ENCODE results near the gene BMX. TPM values are rescaled to one million over a fixed set of nuclear protein-coding genes. Genes with fewer than 3 reads are reported as not detected.

BMX gene
- total and polyA plus RNA-seq, 10 of the 15 experiments (the other 5 are each of a cell fraction or from before 2014, with no cell fraction given): not detected

DNA sequence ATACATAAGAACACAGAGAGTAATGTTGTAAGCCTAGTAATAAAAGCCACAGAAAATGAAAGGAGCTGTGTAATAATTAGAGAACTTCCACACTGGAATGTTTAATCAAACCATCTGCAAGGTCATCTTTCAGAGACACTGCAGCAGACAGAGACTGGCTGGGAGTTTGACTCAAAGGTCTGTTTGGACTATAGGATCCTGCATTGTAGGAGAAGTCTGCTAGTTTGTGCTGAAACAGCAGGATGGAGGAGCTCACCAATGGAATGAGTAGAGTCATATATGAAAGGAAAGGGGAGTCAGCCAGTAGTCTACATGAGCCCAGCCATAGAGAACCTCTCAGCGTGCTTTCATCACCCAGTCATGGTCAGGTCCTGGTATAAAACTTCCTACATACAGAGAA, 104.6 kb downstream of the BMX start (continued):
- TF ChIP-seq ZNF207 (IDR thresholded peaks at IDR 0.05; ENCODE audit: borderline replicate concordance) (no peak), POLR2AphosphoS5 (IDR thresholded peaks at IDR 0.05; ENCODE audit: low read length) (no peak), SMC3 (IDR thresholded peaks at IDR 0.05; ENCODE audit: borderline replicate concordance, low read length) (no peak)
- TF ChIP-seq, protein P1, sequence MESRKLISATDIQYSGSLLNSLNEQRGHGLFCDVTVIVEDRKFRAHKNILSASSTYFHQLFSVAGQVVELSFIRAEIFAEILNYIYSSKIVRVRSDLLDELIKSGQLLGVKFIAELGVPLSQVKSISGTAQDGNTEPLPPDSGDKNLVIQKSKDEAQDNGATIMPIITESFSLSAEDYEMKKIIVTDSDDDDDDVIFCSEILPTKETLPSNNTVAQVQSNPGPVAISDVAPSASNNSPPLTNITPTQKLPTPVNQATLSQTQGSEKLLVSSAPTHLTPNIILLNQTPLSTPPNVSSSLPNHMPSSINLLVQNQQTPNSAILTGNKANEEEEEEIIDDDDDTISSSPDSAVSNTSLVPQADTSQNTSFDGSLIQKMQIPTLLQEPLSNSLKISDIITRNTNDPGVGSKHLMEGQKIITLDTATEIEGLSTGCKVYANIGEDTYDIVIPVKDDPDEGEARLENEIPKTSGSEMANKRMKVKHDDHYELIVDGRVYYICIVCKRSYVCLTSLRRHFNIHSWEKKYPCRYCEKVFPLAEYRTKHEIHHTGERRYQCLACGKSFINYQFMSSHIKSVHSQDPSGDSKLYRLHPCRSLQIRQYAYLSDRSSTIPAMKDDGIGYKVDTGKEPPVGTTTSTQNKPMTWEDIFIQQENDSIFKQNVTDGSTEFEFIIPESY (IDR thresholded peaks at IDR 0.05): no peak

Other genes with a start within 250 kb of the BMX start
Only the 7 nearest of the 8 such genes appear.
- gene ASB9, start 230.7 kb upstream of the BMX start, total RNA-seq (2014; rRNA removed): 0.51 and 0.87 TPM in 2 replicates
- 0.41 and 0.45 TPM in 2 replicates for gene ASB9, start 230.7 kb upstream of the BMX start, total RNA-seq (2014; rRNA removed; fragmentation: Illumina TruSeq; extraction: Trizol)
- gene ASB9, start 230.7 kb upstream of the BMX start, total RNA-seq (2021): 0.31 and 0.35 TPM in 2 replicates
- gene ASB9, start 230.7 kb upstream of the BMX start, polyA plus RNA-seq (2011; rRNA removed): 3.3 and 3.5 TPM in 2 replicates
- gene ASB9, start 230.7 kb upstream of the BMX start, polyA plus RNA-seq (2014; fragmentation: Illumina TruSeq; extraction: Trizol): 0.31 and 1.2 TPM in 2 replicates
- 1 to 10 TPM in 1 of 2 experiments, under 1 TPM in 1; 0.91 to 1.1 TPM for gene ASB9, start 230.7 kb upstream of the BMX start, polyA plus RNA-seq (2014; fragmentation: Nextera tagmentation; extraction: Ambion mirVana)
- 0.56 and 0.77 TPM in 2 replicates for gene ASB9, start 230.7 kb upstream of the BMX start, polyA plus RNA-seq (2014; rRNA removed)
- gene ASB9, start 230.7 kb upstream of the BMX start, polyA plus RNA-seq (2016; fragmentation: Nextera tagmentation; extraction: Ambion mirVana): 1 to 10 TPM; 1.1 to 1.4 TPM
- not detected in 2 replicates for gene ASB11, start 185.2 kb upstream of the BMX start, total RNA-seq (2014; rRNA removed)
- not detected in 2 replicates for gene ASB11, start 185.2 kb upstream of the BMX start, total RNA-seq (2014; rRNA removed; fragmentation: Illumina TruSeq; extraction: Trizol)
- not detected in 2 replicates for gene ASB11, start 185.2 kb upstream of the BMX start, total RNA-seq (2021)
- gene ASB11, start 185.2 kb upstream of the BMX start, polyA plus RNA-seq (2011; rRNA removed): not detected in 2 replicates
- not detected in 2 replicates for gene ASB11, start 185.2 kb upstream of the BMX start, polyA plus RNA-seq (2014; fragmentation: Illumina TruSeq; extraction: Trizol)
- not detected for gene ASB11, start 185.2 kb upstream of the BMX start, polyA plus RNA-seq (2014; fragmentation: Nextera tagmentation; extraction: Ambion mirVana)
- not detected in 2 replicates for gene ASB11, start 185.2 kb upstream of the BMX start, polyA plus RNA-seq (2014; rRNA removed)
- gene ASB11, start 185.2 kb upstream of the BMX start, polyA plus RNA-seq (2016; fragmentation: Nextera tagmentation; extraction: Ambion mirVana): not detected
- gene PIGA, start 165.3 kb upstream of the BMX start, total RNA-seq (2014; rRNA removed): 11.1 and 15.4 TPM in 2 replicates
- 14.0 and 14.9 TPM in 2 replicates for gene PIGA, start 165.3 kb upstream of the BMX start, total RNA-seq (2014; rRNA removed; fragmentation: Illumina TruSeq; extraction: Trizol)
- gene PIGA, start 165.3 kb upstream of the BMX start, total RNA-seq (2021): 12.2 and 15.3 TPM in 2 replicates
- gene PIGA, start 165.3 kb upstream of the BMX start, polyA plus RNA-seq (2011; rRNA removed): 24.1 and 29.7 TPM in 2 replicates
- 12.0 and 15.9 TPM in 2 replicates for gene PIGA, start 165.3 kb upstream of the BMX start, polyA plus RNA-seq (2014; fragmentation: Illumina TruSeq; extraction: Trizol)
- 1 to 10 TPM; 4.9 to 6.8 TPM for gene PIGA, start 165.3 kb upstream of the BMX start, polyA plus RNA-seq (2014; fragmentation: Nextera tagmentation; extraction: Ambion mirVana)
- 5.7 and 7.5 TPM in 2 replicates for gene PIGA, start 165.3 kb upstream of the BMX start, polyA plus RNA-seq (2014; rRNA removed)
- 10 to 100 TPM in 1 of 2 experiments, 1 to 10 TPM in 1; 9.4 to 11.0 TPM for gene PIGA, start 165.3 kb upstream of the BMX start, polyA plus RNA-seq (2016; fragmentation: Nextera tagmentation; extraction: Ambion mirVana)
- gene VEGFD, start 116.4 kb upstream of the BMX start, total RNA-seq (2014; rRNA removed): not detected in 2 replicates
- gene VEGFD, start 116.4 kb upstream of the BMX start, total RNA-seq (2014; rRNA removed; fragmentation: Illumina TruSeq; extraction: Trizol): not detected in 2 replicates
- not detected in 2 replicates for gene VEGFD, start 116.4 kb upstream of the BMX start, total RNA-seq (2021)
- 0.14 and 0.15 TPM in 2 replicates for gene VEGFD, start 116.4 kb upstream of the BMX start, polyA plus RNA-seq (2011; rRNA removed)
- not detected in 2 replicates for gene VEGFD, start 116.4 kb upstream of the BMX start, polyA plus RNA-seq (2014; fragmentation: Illumina TruSeq; extraction: Trizol)
- not detected for gene VEGFD, start 116.4 kb upstream of the BMX start, polyA plus RNA-seq (2014; fragmentation: Nextera tagmentation; extraction: Ambion mirVana)
- gene VEGFD, start 116.4 kb upstream of the BMX start, polyA plus RNA-seq (2014; rRNA removed): not detected in 2 replicates
- not detected for gene VEGFD, start 116.4 kb upstream of the BMX start, polyA plus RNA-seq (2016; fragmentation: Nextera tagmentation; extraction: Ambion mirVana)
- gene PIR, start 7.5 kb upstream of the BMX start, total RNA-seq (2014; rRNA removed): 3.8 and 5.3 TPM in 2 replicates
- 5.3 and 6.3 TPM in 2 replicates for gene PIR, start 7.5 kb upstream of the BMX start, total RNA-seq (2014; rRNA removed; fragmentation: Illumina TruSeq; extraction: Trizol)
- 4.1 and 5.0 TPM in 2 replicates for gene PIR, start 7.5 kb upstream of the BMX start, total RNA-seq (2021)
- gene PIR, start 7.5 kb upstream of the BMX start, polyA plus RNA-seq (2011; rRNA removed): 16.5 and 25.2 TPM in 2 replicates
- 6.6 and 7.3 TPM in 2 replicates for gene PIR, start 7.5 kb upstream of the BMX start, polyA plus RNA-seq (2014; fragmentation: Illumina TruSeq; extraction: Trizol)
- 10 to 100 TPM; 10.4 to 10.9 TPM for gene PIR, start 7.5 kb upstream of the BMX start, polyA plus RNA-seq (2014; fragmentation: Nextera tagmentation; extraction: Ambion mirVana)
- 5.4 and 5.7 TPM in 2 replicates for gene PIR, start 7.5 kb upstream of the BMX start, polyA plus RNA-seq (2014; rRNA removed)
- gene PIR, start 7.5 kb upstream of the BMX start, polyA plus RNA-seq (2016; fragmentation: Nextera tagmentation; extraction: Ambion mirVana): 1 to 10 TPM; 7.4 to 9.9 TPM
- not detected in 2 replicates for gene ACE2, start 100.2 kb downstream of the BMX start, total RNA-seq (2014; rRNA removed)
- gene ACE2, start 100.2 kb downstream of the BMX start, total RNA-seq (2014; rRNA removed; fragmentation: Illumina TruSeq; extraction: Trizol): not detected in 2 replicates
- not detected in 2 replicates for gene ACE2, start 100.2 kb downstream of the BMX start, total RNA-seq (2021)
- gene ACE2, start 100.2 kb downstream of the BMX start, polyA plus RNA-seq (2011; rRNA removed): not detected in 2 replicates
- gene ACE2, start 100.2 kb downstream of the BMX start, polyA plus RNA-seq (2014; fragmentation: Illumina TruSeq; extraction: Trizol): not detected in 2 replicates
- gene ACE2, start 100.2 kb downstream of the BMX start, polyA plus RNA-seq (2014; fragmentation: Nextera tagmentation; extraction: Ambion mirVana): under 1 TPM in 1 of 2 experiments, not detected in 1; 0.04 TPM
- not detected in 2 replicates for gene ACE2, start 100.2 kb downstream of the BMX start, polyA plus RNA-seq (2014; rRNA removed)
- not detected for gene ACE2, start 100.2 kb downstream of the BMX start, polyA plus RNA-seq (2016; fragmentation: Nextera tagmentation; extraction: Ambion mirVana)
- gene CLTRN, start 164.0 kb downstream of the BMX start, total RNA-seq (2014; rRNA removed): 0.11 and 0.23 TPM in 2 replicates
- 0.13 and 0.14 TPM in 2 replicates for gene CLTRN, start 164.0 kb downstream of the BMX start, total RNA-seq (2014; rRNA removed; fragmentation: Illumina TruSeq; extraction: Trizol)
- gene CLTRN, start 164.0 kb downstream of the BMX start, total RNA-seq (2021): 0.38 TPM in 1 of 2 replicates, not detected in the other
- 0.75 and 1.3 TPM in 2 replicates for gene CLTRN, start 164.0 kb downstream of the BMX start, polyA plus RNA-seq (2011; rRNA removed)
- gene CLTRN, start 164.0 kb downstream of the BMX start, polyA plus RNA-seq (2014; fragmentation: Illumina TruSeq; extraction: Trizol): 0.28 and 0.41 TPM in 2 replicates
- gene CLTRN, start 164.0 kb downstream of the BMX start, polyA plus RNA-seq (2014; fragmentation: Nextera tagmentation; extraction: Ambion mirVana): under 1 TPM; 0.27 to 0.45 TPM
- gene CLTRN, start 164.0 kb downstream of the BMX start, polyA plus RNA-seq (2014; rRNA removed): 0.22 TPM in 1 of 2 replicates, not detected in the other
- under 1 TPM in 1 of 2 experiments, not detected in 1; 0.21 TPM for gene CLTRN, start 164.0 kb downstream of the BMX start, polyA plus RNA-seq (2016; fragmentation: Nextera tagmentation; extraction: Ambion mirVana)